Peyer's patch (tissue), 4 donors: ENCODE data around the gene RNF31. TPM values are rescaled to one million over a fixed set of nuclear protein-coding genes. Genes with fewer than 3 reads are reported as not detected.

ENCODE experiments used
- DNase-seq, 3 donors: peaks; one replicate each; pipeline ENCODE4 v3.0.0-alpha.2; 2017 to 2019
- H3K27ac ChIP-seq, 4 donors: fragments of 200-600 bp; sonication (generic); one replicate each; pipeline ENCODE4 v1.5.1; 2016 to 2019
- H3K27me3 ChIP-seq, 2 donors: fragments of 200-600 bp; sonication (generic); one replicate each; pipeline ENCODE4 v1.5.1; 2019
- H3K36me3 ChIP-seq, 3 donors: fragments of 200-600 bp; sonication (generic); one replicate each; pipeline ENCODE4 v1.5.1; 2016 to 2019
- H3K4me1 ChIP-seq, 4 donors: fragments of 200-600 bp; sonication (generic); one replicate each; pipeline ENCODE4 v1.5.1; 2016 to 2019
- H3K4me3 ChIP-seq, 4 donors: fragments of 200-600 bp; sonication (generic); 1 replicate in 3 of 4; 2 replicates in 1 of 4; pipeline ENCODE4 v1.5.1; 2016 to 2019; ENCODE audit warnings: mild to moderate bottlenecking in 1 of 4
- H3K9me3 ChIP-seq, 4 donors: fragments of 200-600 bp; sonication (generic); one replicate each; pipeline ENCODE4 v1.5.1; 2016 to 2019; ENCODE audit warnings: mild to moderate bottlenecking in 1 of 4
- POLR2A ChIP-seq, 2 donors: fragments of 450-650 bp; IDR thresholded peaks; one replicate each; pipeline ENCODE4 v1.5.1; 2017; ENCODE audit warnings: antibody characterized with exemption in 2 of 2, mild to moderate bottlenecking in 2 of 2, moderate library complexity in 2 of 2
- total RNA-seq, 4 donors: library from RNA; depleted of rRNA; stranded (reverse); fragments of >200 nt; gene quantifications; one replicate each; pipeline ENCODE4 v1.1.0, GENCODE V29; 2016
- TF ChIP-seq, protein P1 (sequence below), 6 experiments: fragments of 450-650 bp in 4 of 6; fragments of 200-600 bp in 2 of 6; sonication (generic) in 1 of 6; IDR thresholded peaks; one replicate each; pipeline ENCODE4 v1.5.1; 2017 to 2019; ENCODE audit warnings: antibody characterized with exemption in 6 of 6, mild to moderate bottlenecking in 3 of 6, moderate library complexity in 1 of 6

The RNF31 gene
- total RNA-seq, 4 donors from 2014 or later, result 46.4 to 90.8 (median 71.1) TPM

DNA sequence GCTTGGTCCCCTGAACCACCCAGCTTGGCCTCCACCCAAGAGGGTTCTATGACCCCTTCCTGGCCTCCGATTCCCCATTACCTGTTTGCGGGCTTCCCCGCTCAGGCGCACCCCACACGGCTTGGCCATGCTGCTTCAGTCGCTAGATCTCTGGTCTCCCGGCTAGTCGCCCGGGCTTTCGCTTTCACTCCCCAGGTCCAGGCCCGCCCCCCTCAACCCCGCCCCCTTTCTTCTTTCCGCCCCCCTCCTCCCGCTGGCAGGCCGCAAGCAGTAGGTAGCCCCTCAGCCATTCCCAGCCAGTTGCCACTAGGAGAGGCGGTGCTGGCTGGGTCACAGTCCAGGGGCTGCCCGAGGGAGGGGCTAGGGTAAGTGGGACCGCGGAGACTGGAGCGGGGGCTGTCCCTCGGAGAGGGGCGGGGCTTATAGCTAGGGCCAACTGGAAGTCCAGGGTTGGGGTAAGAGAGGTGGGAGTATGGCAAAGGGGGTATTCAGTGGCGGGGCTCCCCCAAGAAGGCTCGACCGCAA is 783 bp upstream of the RNF31 start, which contains the start of gene PSME2:
Gene PSME2 (minus strand): TSS at position 158 of the 525 bp plus-strand sequence. CDS start 29 bp downstream, at position 129.
- TF ChIP-seq, protein P1, sequence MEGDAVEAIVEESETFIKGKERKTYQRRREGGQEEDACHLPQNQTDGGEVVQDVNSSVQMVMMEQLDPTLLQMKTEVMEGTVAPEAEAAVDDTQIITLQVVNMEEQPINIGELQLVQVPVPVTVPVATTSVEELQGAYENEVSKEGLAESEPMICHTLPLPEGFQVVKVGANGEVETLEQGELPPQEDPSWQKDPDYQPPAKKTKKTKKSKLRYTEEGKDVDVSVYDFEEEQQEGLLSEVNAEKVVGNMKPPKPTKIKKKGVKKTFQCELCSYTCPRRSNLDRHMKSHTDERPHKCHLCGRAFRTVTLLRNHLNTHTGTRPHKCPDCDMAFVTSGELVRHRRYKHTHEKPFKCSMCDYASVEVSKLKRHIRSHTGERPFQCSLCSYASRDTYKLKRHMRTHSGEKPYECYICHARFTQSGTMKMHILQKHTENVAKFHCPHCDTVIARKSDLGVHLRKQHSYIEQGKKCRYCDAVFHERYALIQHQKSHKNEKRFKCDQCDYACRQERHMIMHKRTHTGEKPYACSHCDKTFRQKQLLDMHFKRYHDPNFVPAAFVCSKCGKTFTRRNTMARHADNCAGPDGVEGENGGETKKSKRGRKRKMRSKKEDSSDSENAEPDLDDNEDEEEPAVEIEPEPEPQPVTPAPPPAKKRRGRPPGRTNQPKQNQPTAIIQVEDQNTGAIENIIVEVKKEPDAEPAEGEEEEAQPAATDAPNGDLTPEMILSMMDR (IDR thresholded peaks at IDR 0.05), result no peak
- peak; percentile 36 to 73 for TF ChIP-seq POLR2A (IDR thresholded peaks at IDR 0.05)
- no peaks in the 10 kb centered on the region for H3K9me3 ChIP-seq
- H3K27ac ChIP-seq, result peak within 1 kb of the TSS; percentile 80 to 96 (median 94)
- H3K4me3 ChIP-seq, result peak within 1 kb of the TSS; percentile 73 to 96 (median 78)
- peak; percentile 95 to 98 (median 97) for DNase-seq
- H3K36me3 ChIP-seq, result peaks cover 0 to 30% (median 1%) of the 10 kb centered on the region in 3 donors
- peaks cover 0 to 48% (median 16%) of the 10 kb centered on the region in 4 donors for H3K4me1 ChIP-seq
- H3K27me3 ChIP-seq, result no peaks in the 10 kb centered on the region

DNA sequence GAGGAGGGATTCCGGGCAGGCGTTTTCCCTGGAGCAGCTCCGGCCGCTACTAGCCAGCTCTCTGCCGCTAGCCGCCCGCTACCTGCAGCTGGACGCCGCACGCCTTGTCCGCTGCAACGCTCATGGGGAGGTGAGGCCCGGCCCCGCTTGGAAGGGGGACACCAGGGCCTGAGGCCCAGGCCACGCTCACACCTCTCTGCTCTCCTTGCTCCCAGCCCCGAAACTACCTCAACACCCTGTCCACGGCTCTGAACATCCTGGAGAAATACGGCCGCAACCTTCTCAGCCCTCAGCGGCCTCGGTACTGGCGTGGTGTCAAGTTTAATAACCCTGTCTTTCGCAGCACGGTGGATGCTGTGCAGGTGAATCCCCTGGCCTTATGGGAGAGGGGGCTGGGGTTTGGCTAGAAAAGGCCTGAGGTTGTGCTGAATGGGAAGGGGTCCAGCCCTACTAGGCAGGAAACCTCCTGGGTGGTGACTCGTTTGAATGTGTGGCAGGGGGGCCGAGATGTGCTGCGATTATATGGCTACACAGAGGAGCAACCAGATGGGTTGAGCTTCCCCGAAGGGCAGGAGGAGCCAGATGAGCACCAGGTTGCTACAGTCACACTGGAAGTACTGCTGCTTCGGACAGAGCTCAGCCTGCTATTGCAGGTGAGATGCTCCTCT is 597 bp downstream of the RNF31 start:
- DNase-seq, result no peak
- H3K36me3 ChIP-seq, result peaks cover 0 to 43% (median 2%) of the 10 kb centered on the region in 3 donors
- TF ChIP-seq, protein P1 (IDR thresholded peaks at IDR 0.05), result no peak
- no peak for TF ChIP-seq POLR2A (IDR thresholded peaks at IDR 0.05)
- peak overlapping the region; percentile 80 to 96 (median 94) for H3K27ac ChIP-seq
- no peaks in the 10 kb centered on the region for H3K9me3 ChIP-seq
- peak overlapping the region; percentile 73 to 96 (median 78) for H3K4me3 ChIP-seq
- no peaks in the 10 kb centered on the region for H3K27me3 ChIP-seq
- peaks cover 0 to 38% (median 13%) of the 10 kb centered on the region in 4 donors for H3K4me1 ChIP-seq

DNA sequence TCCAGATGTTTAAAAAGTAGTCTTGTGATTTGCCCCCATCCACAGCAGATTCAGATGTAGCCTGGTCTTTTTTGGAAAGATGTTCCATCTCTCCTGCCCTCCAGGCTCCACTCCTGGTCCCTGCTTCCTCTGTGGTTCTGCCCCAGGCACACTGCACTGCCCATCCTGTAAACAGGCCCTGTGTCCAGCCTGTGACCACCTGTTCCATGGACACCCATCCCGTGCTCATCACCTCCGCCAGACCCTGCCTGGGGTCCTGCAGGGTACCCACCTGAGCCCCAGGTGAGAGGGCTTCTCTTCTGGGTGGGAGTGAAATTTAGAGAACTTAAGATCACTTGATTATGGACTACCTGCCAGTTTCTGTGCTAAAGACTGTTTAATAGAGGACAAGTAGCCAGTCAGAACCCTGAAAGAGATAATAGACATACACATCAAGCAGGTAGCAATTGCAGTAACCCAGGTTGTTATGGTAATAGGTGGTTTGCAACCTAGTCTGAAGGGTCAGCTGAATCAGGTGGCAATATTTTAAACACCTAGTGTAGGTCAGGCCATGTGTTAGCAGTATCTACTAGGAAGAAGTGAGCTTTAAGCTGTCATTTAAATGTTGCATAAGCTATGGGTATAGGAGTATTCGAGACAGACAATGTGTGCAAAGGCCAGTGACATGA is 2.1 kb downstream of the RNF31 start:
- Histone ChIP-seq H3K27ac (no peak overlapping the region), H3K27me3 (no peaks in the 10 kb centered on the region), H3K4me1 (peaks cover 0 to 27% (median 13%) of the 10 kb centered on the region in 4 donors), H3K9me3 (no peaks in the 10 kb centered on the region), H3K4me3 (no peak overlapping the region), H3K36me3 (peaks cover 0 to 57% (median 2%) of the 10 kb centered on the region in 3 donors)
- no peak for DNase-seq
- TF ChIP-seq, protein P1 (IDR thresholded peaks at IDR 0.05), result no peak
- no peak for TF ChIP-seq POLR2A (IDR thresholded peaks at IDR 0.05)

DNA sequence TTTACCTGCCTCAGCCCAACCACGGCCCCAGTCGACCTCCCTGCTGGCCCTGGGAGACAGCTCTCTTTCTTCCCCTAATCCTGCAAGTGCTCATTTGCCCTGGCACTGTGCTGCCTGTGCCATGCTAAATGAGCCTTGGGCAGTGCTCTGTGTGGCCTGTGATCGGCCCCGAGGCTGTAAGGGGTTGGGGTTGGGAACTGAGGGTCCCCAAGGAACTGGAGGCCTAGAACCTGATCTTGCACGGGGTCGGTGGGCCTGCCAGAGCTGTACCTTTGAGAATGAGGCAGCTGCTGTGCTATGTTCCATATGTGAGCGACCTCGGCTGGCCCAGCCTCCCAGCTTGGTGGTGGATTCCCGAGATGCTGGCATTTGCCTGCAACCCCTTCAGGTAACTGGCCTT is 2.8 kb downstream of the RNF31 start:
- H3K36me3 ChIP-seq, result peaks cover 0 to 63% (median 2%) of the 10 kb centered on the region in 3 donors
- TF ChIP-seq POLR2A (IDR thresholded peaks at IDR 0.05), result no peak
- TF ChIP-seq, protein P1 (IDR thresholded peaks at IDR 0.05), result no peak
- H3K27ac ChIP-seq, result no peak overlapping the region
- H3K4me3 ChIP-seq, result no peak overlapping the region
- H3K9me3 ChIP-seq, result no peaks in the 10 kb centered on the region
- no peaks in the 10 kb centered on the region for H3K27me3 ChIP-seq
- H3K4me1 ChIP-seq, result peaks cover 0 to 23% (median 13%) of the 10 kb centered on the region in 4 donors
- no peak for DNase-seq

DNA sequence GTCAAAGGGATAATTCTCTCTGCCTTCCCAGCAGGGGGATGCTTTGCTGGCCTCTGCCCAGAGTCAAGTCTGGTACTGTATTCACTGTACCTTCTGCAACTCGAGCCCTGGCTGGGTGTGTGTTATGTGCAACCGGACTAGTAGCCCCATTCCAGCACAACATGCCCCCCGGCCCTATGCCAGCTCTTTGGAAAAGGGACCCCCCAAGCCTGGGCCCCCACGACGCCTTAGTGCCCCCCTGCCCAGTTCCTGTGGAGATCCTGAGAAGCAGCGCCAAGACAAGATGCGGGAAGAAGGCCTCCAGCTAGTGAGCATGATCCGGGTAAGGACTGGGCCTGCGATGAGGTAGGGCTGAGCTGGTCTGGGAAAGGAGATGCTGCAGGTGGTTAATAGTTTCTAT is 3.3 kb downstream of the RNF31 start:
- Histone ChIP-seq H3K27me3 (no peaks in the 10 kb centered on the region), H3K27ac (no peak overlapping the region), H3K36me3 (peaks cover 0 to 68% (median 2%) of the 10 kb centered on the region in 3 donors), H3K4me1 (peaks cover 0 to 18% (median 10%) of the 10 kb centered on the region in 4 donors), H3K9me3 (no peaks in the 10 kb centered on the region), H3K4me3 (no peak overlapping the region)
- no peak for DNase-seq
- TF ChIP-seq POLR2A (IDR thresholded peaks at IDR 0.05), result no peak
- TF ChIP-seq, protein P1 (IDR thresholded peaks at IDR 0.05), result no peak
